ENCODE data around the gene MYO9A.
A peak's percentile ranks its signal among the peaks of the same experiment; 100 is the strongest.

MYO9A gene

DNA sequence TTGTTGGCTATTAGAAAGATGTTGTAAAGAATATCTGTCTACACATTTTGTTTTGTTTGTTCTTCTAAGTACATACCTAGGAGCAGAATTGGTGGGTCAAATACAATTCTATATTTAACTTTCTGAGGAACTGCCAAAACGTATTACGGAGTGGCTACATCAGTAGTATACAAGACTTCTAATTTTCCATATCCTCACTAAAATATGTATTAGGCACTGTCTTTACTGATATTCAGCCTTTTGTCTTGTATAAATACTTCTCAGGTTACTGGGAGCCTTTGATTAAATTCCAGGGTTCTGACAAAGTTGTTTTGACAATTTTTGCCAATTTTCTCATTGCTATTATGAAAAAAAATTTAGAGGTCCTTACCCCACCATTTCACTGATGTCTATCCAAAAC, 160.9 kb downstream of the MYO9A start:
- DNase-seq (ENCODE audit: low read depth in 2 of 2): no peak

- DNase-seq (ENCODE audit: low read depth in 2 of 2): no peak
Observed at GRCh38 chr15:71951134-71951533, 166.8 kb downstream of the MYO9A start.

GRCh38 chr15:71945012-71945411, 172.9 kb downstream of the MYO9A start:
- no peak for DNase-seq (ENCODE audit: low read depth in 2 of 2)

GRCh38 chr15:71943806-71944205, 174.1 kb downstream of the MYO9A start:
- no peak for DNase-seq (ENCODE audit: low read depth in 2 of 2)

- DNase-seq (ENCODE audit: low read depth in 2 of 2): no peak
Observed at GRCh38 chr15:71939981-71940588, 177.9 kb downstream of the MYO9A start.

- no peak for DNase-seq (ENCODE audit: low read depth in 2 of 2)
Observed at GRCh38 chr15:71937650-71938311, 180.2 kb downstream of the MYO9A start.

GRCh38 chr15:71934446-71934845, 183.5 kb downstream of the MYO9A start:
- no peak for DNase-seq (ENCODE audit: low read depth in 2 of 2)

DNA sequence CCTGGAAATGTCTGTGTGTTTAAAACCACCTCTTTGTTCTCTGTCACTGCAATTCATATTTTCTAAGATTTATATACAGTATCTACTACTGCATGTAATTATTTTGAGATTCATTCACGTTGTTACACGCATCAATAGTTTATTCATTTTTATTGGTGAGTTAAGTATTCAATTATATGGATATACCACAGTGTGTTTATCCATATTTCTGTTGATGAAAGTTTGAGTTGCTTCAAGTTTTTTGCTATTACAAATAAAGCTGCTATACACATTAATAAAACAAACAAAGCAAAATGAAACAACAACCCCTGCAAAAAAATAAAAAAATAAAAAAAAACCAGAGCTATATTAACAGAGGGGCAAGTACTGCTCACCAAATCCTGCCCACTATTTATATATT, 185.3 kb downstream of the MYO9A start:
- DNase-seq (ENCODE audit: low read depth in 2 of 2): no peak

- no peak for DNase-seq (ENCODE audit: low read depth in 2 of 2)
Observed at GRCh38 chr15:71931261-71931660, 186.7 kb downstream of the MYO9A start.

DNA sequence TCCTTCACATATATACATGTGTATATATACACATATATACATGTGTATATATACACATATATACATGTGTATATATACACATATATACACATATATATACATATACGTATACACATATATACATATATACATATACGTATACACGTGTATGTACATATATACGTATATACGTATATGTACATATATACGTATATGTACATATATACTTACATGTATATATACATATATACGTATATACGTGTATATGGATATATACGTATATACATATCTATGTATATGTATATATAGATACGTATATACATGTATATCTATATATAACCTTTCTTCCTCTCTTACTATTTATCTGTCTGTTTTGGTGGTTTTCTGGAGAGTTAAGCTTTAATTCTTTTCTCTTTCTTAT, 192.8 kb downstream of the MYO9A start:
- no peak for DNase-seq (ENCODE audit: low read depth in 2 of 2)

DNA sequence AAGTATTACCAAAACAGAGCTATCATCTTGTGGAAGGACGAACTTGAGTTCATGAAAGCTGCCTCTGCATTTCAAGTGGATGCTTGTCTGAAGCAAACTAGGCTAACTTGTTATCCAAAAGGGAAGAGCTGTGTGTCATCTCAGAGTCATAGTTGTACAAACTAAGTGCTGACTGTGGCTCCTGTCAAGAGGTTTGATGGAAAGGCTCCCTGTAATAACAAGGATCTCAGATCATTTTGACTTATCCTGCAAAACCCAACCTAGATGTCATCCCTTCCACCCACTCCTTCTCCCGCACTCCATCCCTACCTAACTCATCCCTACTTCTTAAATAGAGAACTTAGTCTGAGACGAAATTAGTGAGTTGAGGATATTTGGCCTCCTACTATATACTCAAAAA, 196.8 kb downstream of the MYO9A start:
- DNase-seq (ENCODE audit: low read depth in 2 of 2): no peak

DNA sequence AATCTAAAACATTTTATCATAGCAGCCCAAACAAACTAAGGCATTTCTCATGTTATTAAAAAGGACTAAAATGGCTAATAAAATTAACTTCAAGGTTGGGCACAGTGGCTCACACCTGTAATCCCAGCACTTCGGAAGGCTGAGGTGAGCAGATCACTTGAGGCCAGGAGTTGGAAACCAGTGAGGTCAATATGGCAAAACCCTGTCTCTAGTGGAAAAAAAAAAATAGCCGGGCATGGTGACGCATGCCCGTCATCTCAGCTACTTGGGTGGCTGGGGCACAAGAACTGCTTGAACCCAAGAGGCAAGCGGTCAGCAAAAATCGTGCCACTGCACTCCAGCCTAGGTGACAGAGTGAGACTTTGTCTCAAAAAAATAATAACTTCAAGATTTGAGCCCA, 197.4 kb downstream of the MYO9A start:
- no peak for DNase-seq (ENCODE audit: low read depth in 2 of 2)

DNA sequence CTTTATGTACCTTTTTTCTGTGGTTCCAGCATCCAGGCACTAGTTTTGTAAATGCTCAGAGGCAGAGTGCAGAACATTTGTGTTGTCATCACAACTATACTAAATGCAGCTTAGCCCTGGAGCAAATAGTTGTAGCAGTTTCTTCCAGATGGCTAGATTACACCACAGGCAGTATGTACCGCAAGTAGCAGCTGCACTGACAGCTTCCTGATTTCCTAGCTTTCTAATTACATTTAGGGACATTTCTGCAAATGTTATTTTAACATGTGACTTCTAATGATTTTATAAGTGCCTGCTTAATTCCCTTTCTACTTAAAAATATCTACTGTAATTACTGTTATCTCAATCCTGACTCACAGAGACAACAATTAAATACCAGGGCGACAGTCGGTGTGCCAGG, 201.1 kb downstream of the MYO9A start:
- no peak for DNase-seq (ENCODE audit: low read depth in 2 of 2)

DNA sequence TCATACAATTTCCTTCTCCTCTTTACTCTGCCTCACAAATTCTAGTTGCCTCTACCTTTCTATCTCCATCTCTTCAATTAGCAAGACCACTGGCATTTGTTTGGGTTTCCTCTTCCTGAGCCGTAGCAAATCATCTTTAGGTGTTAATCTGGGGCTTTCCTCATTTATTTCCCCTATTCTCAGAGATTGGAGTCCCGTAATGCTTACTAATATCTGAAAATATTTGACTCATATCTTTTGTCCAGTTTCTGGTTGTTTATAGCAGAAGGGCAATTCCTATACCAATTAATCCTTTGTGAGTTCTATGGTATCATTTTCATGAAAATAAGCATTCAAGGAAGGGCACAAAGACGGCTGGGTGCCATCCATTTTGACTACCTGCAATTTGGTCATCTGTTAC, 203.9 kb downstream of the MYO9A start:
- DNase-seq (ENCODE audit: low read depth in 2 of 2): no peak

DNA sequence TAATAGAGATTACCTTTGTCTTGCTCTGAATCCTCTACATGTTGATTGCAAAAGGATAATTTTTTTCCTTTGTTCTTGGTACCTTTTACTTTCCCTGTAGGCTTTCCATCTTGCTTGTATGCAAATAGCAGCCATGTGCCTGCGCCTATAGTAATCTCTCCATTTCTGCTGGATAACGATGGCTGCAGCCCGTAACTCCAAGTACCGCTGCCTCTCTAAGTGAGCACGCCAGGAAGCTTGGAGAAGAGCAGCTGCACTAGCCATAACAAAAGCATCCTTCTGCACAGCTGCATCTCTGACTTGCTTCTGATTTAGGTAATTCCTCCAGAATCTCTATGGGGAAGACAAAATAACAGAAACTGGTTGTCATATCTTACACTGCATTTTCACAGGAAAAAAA, 218.3 kb downstream of the MYO9A start:
- DNase-seq (ENCODE audit: low read depth in 2 of 2): no peak

GRCh38 chr15:71893691-71894090, 224.3 kb downstream of the MYO9A start:
- DNase-seq (ENCODE audit: low read depth in 2 of 2): peak; percentile 10 to 17

DNA sequence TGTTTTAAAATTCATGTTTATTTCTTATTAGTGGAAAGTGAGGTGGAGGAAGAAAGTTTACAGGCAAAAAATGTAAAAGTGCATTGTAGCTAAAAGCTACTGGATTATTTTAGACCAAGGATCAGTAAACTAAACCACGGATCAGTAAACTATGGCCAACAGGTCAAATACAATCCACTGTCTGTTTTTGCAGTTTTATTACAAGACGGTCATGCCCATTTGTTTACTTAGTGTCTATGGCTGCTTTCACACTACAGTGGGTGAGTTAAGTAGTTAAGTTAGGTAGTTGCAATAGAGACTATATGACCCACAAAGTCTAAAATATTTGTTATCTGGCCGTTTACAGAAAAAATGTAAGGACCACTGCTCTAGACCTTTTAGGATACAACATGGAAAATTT, 225.6 kb downstream of the MYO9A start:
- no peak for DNase-seq (ENCODE audit: low read depth in 2 of 2)

DNA sequence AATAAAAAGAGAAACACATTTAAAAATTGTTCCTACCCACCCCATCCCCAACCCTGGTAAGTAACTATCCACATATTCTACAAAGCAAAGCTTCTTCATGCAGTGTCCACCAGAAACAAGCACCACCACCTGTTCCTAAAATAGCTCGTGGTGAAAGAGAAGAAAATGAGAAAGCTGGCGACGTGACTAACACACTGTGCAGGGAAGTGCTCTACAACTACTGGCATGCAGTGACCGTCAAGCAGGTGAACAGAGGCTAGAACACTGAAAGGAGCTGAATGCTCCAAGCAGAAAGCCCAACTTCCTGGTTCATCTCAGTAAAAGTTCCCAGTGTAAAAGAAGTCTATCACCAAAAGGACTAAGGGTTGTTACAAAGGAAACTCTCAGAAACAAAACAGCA, 226.9 kb downstream of the MYO9A start:
- DNase-seq (ENCODE audit: low read depth in 2 of 2): no peak

DNA sequence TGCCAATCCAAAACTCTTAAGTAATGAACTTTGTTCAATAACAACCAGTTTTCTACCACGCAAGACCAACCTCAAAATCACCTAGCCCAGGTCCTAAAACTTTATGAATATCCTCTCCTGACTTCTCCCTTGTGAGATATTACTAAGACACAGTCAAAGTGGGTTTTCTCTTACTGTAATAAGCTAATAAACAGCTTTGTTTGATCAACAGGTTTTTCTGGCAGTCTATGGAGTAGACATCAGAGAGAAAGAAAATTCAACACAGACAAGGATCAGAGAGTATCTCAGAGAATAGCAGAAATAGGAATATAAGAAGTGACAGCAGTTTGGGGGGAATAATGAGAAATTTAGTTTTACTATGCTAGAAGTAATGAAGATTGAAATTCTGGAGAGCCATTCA, 228.0 kb downstream of the MYO9A start:
- DNase-seq (ENCODE audit: low read depth in 2 of 2): no peak

DNA sequence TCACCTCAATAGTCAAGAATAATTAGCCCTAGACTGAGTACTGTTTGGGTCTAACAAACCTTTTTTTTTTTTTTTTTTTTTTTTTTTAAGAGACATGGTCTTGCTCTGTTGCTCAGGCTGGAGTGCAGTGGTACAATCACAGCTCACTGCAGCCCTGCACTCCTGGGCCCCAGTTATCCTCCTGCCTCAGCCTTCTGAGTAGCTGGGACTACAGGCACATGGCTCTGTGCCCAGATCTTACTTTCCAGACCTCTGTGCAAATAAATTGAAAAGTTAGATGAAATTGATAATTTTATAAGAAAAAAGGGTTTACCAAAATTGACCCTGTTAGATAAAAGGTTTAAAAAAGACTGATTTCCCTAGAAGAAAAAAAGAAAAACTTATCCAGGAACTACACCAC, 228.6 kb downstream of the MYO9A start:
- no peak for DNase-seq (ENCODE audit: low read depth in 2 of 2)

DNA sequence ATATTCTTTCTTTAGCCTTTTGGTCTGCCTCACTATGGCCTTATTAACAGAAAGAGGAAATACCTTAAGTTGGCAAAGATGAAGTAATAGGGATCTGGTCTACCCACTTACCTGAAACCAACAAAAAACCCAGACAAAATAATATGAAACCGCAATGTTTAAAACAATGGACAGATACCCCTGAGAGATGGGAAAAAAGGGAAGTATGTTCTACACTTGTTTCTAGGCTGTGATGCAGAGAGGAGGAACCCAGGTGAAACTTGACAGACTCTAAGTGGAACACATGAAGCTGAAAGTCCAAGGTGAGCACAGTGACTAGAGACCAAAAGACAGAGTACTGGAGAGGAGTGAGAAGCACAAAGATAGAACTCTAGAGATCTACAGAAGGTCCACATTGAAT, 229.2 kb downstream of the MYO9A start:
- no peak for DNase-seq (ENCODE audit: low read depth in 2 of 2)

GRCh38 chr15:71885390-71885789, 232.6 kb downstream of the MYO9A start:
- DNase-seq (ENCODE audit: low read depth in 2 of 2): no peak

DNA sequence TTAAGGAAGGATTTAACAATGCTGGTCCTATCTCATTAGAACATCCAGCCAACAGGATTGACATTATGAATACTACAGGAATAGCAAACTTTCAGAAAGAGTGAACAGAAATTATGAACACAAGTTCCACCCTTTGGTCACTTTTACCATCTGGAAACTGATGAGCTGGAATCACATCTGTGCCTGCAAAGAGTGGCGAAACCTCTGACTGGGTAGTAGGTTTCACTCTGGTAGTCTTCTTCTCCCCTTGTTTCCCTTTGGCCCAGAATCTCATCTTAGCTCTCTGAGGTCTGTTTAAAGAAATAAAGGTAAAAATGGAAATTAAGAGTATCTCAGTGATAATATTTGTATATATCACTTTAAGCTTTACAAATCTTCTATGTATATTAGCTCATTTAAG, 234.5 kb downstream of the MYO9A start:
- no peak for DNase-seq (ENCODE audit: low read depth in 2 of 2)

DNA sequence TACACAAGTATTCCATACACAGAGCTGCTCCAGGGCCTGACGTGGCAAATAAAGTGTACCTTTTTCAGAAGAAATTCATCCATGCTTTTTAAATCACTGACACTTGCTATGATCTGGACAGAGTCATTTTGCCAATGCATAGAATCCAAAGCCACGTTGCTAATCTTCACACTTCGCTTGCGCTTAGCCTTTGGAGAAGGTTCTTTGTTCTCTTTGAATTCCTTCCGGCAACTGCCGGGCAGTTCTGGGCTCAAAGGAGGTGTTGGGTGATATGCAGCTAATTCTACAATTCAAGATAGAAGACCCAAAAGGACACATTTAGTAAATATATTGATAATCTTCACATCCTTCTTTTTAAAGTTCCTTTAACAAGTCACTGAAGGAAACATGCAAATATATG, 237.7 kb downstream of the MYO9A start:
- DNase-seq (ENCODE audit: low read depth in 2 of 2): no peak

Measured in fibroblast of skin of left biceps (primary cell).